Metanephros (tissue), 2 donors: ENCODE results near the gene CAPN14. TPM values are rescaled to one million over a fixed set of nuclear protein-coding genes. Genes with fewer than 3 reads are reported as not detected.

Source experiments
- small RNA-seq: library from RNA; depleted of rRNA; stranded (forward); fragments of <200 nt; gene quantifications from one replicate; pipeline ENCODE3, GENCODE V24; 2014; ENCODE audit warnings: low replicate concordance
- total RNA-seq: library from RNA; depleted of rRNA; stranded (reverse); fragments of >200 nt; gene quantifications from one replicate; pipeline ENCODE4 v1.2.3, GENCODE V29; 2014

Gene CAPN14, protein sequence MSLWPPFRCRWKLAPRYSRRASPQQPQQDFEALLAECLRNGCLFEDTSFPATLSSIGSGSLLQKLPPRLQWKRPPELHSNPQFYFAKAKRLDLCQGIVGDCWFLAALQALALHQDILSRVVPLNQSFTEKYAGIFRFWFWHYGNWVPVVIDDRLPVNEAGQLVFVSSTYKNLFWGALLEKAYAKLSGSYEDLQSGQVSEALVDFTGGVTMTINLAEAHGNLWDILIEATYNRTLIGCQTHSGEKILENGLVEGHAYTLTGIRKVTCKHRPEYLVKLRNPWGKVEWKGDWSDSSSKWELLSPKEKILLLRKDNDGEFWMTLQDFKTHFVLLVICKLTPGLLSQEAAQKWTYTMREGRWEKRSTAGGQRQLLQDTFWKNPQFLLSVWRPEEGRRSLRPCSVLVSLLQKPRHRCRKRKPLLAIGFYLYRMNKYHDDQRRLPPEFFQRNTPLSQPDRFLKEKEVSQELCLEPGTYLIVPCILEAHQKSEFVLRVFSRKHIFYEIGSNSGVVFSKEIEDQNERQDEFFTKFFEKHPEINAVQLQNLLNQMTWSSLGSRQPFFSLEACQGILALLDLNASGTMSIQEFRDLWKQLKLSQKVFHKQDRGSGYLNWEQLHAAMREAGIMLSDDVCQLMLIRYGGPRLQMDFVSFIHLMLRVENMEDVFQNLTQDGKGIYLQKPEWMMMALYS
- 0.12 TPM for total RNA-seq

DNA sequence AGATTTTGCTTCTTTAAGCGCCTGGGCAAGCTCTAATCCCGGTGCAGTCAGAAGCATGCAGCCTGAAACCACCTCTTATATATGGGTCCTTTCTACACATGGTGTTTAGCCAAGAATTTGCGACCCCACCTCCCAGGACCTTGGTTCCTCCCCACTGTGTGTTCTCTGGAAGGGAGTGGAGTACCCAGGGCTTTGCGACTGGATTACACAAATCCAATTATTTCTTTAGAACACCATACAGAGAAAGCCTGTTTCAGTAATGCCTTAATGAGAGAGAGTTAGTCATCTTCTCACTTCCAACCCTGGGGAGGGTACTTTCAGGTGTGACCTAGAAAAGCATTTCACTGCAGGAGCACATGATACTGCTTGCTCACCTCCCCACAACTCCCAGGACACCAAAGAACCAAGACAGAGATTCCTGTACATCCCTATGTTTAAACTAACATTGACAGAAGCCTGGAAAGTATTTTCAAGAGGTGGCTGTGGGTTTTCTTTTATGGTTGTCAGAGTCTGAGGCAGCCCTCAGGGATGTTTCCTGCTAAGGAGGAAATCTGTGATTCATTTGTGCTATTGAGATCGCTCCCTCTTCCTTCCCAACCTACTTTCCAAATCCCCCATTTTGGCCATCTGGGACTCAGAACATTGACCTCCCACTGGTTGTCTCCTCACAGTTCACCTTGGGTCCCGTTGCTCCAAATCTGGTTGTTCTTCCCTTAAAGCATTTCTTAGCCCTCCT is at the start of gene CAPN14:
Gene CAPN14, minus strand, starts transcription at position 51 of the 736 bp plus-strand sequence. CDS start 12,068 bp downstream, outside the sequence.

DNA sequence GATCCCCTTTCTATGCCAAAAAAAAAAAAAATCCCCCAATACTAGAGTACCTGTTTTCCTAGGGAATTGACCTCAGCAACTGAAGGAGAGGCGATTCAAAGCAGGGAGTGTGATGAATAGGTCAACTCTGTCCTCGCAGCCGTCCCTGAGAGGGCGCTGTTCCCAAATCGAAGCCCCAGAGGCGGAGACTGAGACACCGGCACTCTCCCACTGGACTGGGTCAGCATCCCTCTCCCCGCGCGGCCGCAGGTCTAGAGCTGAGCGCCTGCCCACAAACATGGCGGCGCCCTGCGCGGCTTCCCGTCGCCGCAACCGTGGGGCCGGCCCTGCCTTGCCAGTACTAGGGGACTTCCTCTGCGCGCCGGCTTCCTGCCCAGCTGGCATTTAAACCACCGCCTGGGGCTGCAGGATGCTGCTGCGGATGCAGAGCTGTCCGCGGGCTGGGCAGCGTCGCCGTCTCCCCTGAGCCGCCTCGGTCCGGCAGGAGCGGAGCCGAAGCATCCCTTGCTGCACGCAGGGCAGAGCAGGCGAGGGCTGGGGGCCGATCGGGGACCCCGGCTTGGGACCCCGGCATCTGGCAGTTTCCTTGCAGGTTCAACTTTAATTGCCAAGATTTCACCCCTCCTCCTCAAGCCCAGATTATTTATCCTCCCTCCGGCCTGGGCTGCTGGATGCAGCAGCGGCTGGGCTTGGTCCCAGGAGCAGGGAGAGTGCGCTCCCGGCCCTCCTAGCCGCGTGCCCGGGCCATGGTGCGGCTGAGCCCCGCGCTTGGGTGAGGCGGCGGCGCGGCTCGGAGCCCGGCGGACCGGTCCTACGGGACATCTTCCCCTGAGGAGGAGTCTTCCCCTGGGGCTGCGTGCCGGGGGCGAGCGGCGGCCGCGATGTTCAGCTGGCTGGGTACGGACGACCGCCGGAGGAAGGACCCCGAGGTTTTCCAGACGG is 16.7 kb upstream of the CAPN14 start, which contains the start of gene EHD3:
Gene EHD3, plus strand, starts transcription at position 412 of the 942 bp plus-strand sequence. Its CDS starts 470 bp downstream, at position 882.

DNA sequence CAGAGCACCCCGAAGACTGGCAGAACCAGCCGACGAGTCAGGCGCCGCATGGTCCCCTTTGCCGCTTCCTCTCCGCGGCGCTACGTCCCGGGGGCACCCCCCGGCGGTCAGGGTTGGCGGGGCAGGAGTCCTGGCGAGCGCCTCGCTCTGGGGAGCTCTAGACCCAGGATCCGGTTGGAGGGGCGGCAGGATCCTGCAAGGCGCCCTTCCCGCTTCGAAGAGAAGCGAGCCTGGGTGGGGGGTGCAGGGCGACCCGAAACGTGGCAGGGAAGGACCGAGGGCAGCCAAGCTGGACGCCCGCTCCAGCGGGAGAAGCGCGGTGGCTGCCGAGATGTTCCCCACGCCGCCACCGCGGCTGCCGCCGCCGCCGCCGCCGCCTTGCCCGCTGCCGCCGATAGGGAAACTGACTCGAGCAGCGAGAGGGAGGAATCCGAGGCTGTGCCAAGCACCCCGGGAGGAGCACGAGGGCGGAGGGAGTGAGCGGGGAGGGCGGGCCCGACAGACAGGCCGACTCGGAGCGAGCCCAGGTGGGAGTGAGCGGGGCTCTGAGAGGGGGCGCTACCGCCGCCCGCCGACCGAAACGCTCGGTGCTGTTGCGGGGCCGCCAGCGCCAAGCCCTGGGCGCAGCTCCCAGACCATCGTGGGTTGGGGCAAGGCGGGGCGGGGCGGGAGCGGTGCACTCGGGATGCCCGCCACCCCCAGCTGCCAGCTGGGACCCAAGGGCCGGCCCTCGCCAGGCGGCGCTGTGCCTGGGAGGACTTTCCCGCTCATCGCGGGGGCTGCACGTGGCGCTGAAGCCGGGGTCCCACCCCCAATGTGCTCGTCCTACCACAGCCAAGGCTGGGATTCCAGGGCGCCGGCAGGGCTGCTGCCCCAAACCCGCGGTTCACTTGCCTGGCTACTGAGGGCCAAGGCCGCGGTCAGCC is 79.0 kb downstream of the CAPN14 start, which contains the start of gene GALNT14:
Gene GALNT14, minus strand, starts transcription at position 404 of the 926 bp plus-strand sequence. Its CDS starts 354 bp downstream, at position 50.

Small RNA genes lying within 50 kb of the gene (small RNA-seq; reads per million reads assigned to genes)
- not detected for gene RNA5SP90

Other genes with a start within 250 kb of the CAPN14 start
- gene GALNT14, start 79.1 kb downstream of the CAPN14 start, total RNA-seq: 31.4 TPM
- gene EHD3, start 16.6 kb upstream of the CAPN14 start, total RNA-seq: 26.4 TPM
- gene XDH, start 197.2 kb upstream of the CAPN14 start, total RNA-seq: 0.06 TPM